Glomerular endothelial cell (primary cell): ENCODE measurements around the gene GTF2A2. TPM values are rescaled to one million over a fixed set of nuclear protein-coding genes. Genes with fewer than 3 reads are reported as not detected.

Source experiments
- DNase-seq: peaks from one replicate; pipeline ENCODE4 v3.0.0-alpha.2; 2011; ENCODE audit warnings: low read depth, low spot score; ENCODE audit errors: extremely low read depth
- total RNA-seq: library from RNA; depleted of rRNA; stranded (reverse); fragments of >200 nt; gene quantifications from 2 replicates; pipeline ENCODE4 v1.2.3, GENCODE V29; 2015

Gene GTF2A2
- total RNA-seq, 1 donor from 2014 or later = 36.1 TPM

GRCh38 chr15:59609730-59610712 is 47.3 kb downstream of the GTF2A2 start:
- DNase-seq = no peak

- DNase-seq = no peak
Observed at GRCh38 chr15:59605994-59606393, 51.3 kb downstream of the GTF2A2 start.

GRCh38 chr15:59598461-59598860 is 58.9 kb downstream of the GTF2A2 start:
- DNase-seq = no peak

GRCh38 chr15:59596640-59597039 is 60.7 kb downstream of the GTF2A2 start:
- DNase-seq = no peak

- DNase-seq = no peak
Observed at GRCh38 chr15:59595434-59595915, 61.8 kb downstream of the GTF2A2 start.

- DNase-seq = no peak
Observed at GRCh38 chr15:59594991-59595390, 62.3 kb downstream of the GTF2A2 start.

GRCh38 chr15:59594493-59594942 is 62.8 kb downstream of the GTF2A2 start:
- no peak for DNase-seq

GRCh38 chr15:59591356-59591755 is 66.0 kb downstream of the GTF2A2 start:
- no peak for DNase-seq

GRCh38 chr15:59590027-59590426 is 67.3 kb downstream of the GTF2A2 start:
- DNase-seq = no peak

Other genes with a start within 250 kb of the GTF2A2 start
- 0.41 TPM in 1 of 2 replicates, not detected in the other for gene FAM81A, start 219.3 kb downstream of the GTF2A2 start, total RNA-seq
- gene GCNT3, start 45.7 kb downstream of the GTF2A2 start, total RNA-seq = 5.5 TPM in 1 of 2 replicates, not detected in the other
- 114 and 142 TPM in 2 replicates for gene BNIP2, start 31.8 kb upstream of the GTF2A2 start, total RNA-seq